Stimulated activated naive CD4-positive, alpha-beta T cell treated with Interleukin-2 at 50 U/mL for 16 hours (primary cell): ENCODE measurements around the gene DLL1.

Source experiments
- DNase-seq: peaks from one replicate; lab custom pipeline; 2025; lab: John Stamatoyannopoulos, UW

Gene DLL1

GRCh38 chr6:170294813-170295509 lies 4.1 kb upstream of the DLL1 start:
- DNase-seq: no peak

- no peak for DNase-seq
These were observed 3.4 kb upstream of the DLL1 start for GRCh38 chr6:170294298-170294730.

GRCh38 chr6:170293341-170294231 lies 2.7 kb upstream of the DLL1 start:
- no peak for DNase-seq

GRCh38 chr6:170292407-170293158 lies 1.7 kb upstream of the DLL1 start:
- DNase-seq: no peak

- DNase-seq: no peak
These were observed 1.2 kb upstream of the DLL1 start for GRCh38 chr6:170292111-170292406.

GRCh38 chr6:170291271-170292110 lies 613 bp upstream of the DLL1 start:
- no peak for DNase-seq

- DNase-seq: no peak
These were observed 955 bp downstream of the DLL1 start for GRCh38 chr6:170289951-170290295.

- DNase-seq: no peak
These were observed 1.5 kb downstream of the DLL1 start for GRCh38 chr6:170289180-170289931.

- DNase-seq: no peak
These were observed 2.1 kb downstream of the DLL1 start for GRCh38 chr6:170288852-170289179.

- no peak for DNase-seq
These were observed 2.7 kb downstream of the DLL1 start for GRCh38 chr6:170288091-170288631.

GRCh38 chr6:170287371-170287876 lies 3.5 kb downstream of the DLL1 start:
- no peak for DNase-seq

- DNase-seq: no peak
These were observed 4.0 kb downstream of the DLL1 start for GRCh38 chr6:170286934-170287265.

GRCh38 chr6:170286246-170286933 lies 4.5 kb downstream of the DLL1 start:
- no peak for DNase-seq

GRCh38 chr6:170285482-170285881 lies 5.4 kb downstream of the DLL1 start:
- DNase-seq: no peak

GRCh38 chr6:170284866-170285469 lies 5.9 kb downstream of the DLL1 start:
- no peak for DNase-seq

- no peak for DNase-seq
These were observed 6.6 kb downstream of the DLL1 start for GRCh38 chr6:170284126-170284773.

- DNase-seq: no peak
These were observed 7.4 kb downstream of the DLL1 start for GRCh38 chr6:170283212-170284081.

- DNase-seq: no peak
These were observed 8.2 kb downstream of the DLL1 start for GRCh38 chr6:170282512-170283158.
